Ramos (cell line): Measurements from ENCODE around the gene CDH10.

Source experiments
- in situ Hi-C: fragments of 300-500 bp; cut with MboI; formaldehyde crosslinking; loops from one replicate; pipeline ENCODE4 v1.14.3; 2022; ENCODE audit warnings: low sequenced_read_pairs; ENCODE audit not compliant: unreplicated experiment

Gene CDH10

DNA sequence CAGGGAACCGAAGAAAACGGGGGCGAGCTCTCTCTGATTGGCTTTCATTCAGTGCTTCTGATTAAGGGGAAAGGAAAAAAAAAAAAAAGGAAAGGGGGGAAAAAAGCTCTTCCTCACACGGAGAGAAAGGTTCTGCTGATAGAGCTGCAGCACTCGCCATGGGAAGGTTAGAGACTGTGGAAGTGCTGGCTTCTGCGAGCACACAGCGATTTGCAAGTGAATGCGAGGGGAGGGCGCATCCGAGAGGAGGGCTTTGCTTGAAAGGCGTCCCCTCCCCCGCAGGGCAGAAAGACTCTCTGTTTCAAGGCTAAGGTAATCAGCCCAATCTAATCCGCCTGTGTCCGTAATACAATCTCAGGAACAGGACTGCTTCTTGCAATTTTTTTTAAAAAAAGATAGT, at the start of gene CDH10:
Gene CDH10 (minus strand): TSS at position 218 of the 400 bp plus-strand sequence. CDS start 51,488 bp downstream, outside the sequence.
- in situ Hi-C loops, result no loop called here

- in situ Hi-C loops, result no loop called here
Measured at GRCh38 chr5:24693609-24694008, 48.8 kb upstream of the CDH10 start.

DNA sequence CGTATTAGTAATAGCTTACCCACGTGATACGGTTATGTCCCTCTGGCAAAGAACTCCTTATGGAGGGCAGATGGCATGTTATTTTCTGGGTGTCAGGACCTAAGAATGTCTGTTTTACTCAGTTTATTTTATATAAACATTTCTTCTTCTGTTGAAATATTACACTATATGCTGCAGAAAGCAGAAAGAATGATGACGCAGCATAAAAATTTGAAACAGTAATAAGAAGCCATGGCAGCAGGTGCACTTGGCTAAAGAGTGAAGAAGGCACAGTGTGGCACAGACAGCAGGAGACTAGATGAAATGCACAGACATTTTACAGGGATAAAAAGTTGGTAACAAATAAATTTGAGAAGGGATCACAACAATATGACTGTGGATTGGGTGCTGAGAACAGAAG, 46.3 kb upstream of the CDH10 start:
- in situ Hi-C loops, result no loop called here

DNA sequence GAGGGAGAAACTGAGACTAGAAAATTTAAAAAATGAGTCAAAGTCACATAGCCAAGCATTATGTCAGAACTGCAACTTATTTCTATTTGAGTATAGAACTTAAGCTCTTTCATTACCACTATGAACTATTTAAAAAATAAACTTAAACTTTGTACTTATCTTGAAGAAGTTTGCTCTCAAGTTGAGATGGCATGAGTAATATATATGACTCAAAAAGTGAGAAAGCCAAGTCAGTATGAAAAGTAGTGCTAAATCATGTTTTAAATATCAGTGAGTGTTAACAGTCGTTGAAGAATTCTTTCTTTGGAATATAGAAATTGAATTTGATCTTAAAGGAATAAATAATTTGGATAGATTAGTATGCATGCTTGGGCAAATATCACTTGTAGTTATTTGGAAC, 36.3 kb upstream of the CDH10 start:
- in situ Hi-C loops, result no loop called here

DNA sequence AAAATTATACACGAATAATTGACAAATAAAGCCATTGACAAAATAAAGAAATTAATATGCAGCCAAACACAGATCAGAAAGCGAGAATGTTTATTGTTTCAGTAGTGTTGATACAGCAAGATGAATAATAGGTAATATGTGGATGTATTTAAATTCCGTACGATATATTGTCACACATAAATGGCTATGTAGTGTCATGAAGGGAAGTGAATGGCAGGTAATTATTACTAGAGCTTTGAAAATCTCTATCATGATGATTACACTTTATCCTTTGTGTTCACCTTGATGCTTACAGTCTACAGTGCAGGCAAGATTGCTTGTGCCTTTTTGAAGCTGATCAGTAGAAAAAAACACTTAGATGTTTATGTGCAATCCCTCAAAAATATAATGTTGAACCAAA, 23.3 kb upstream of the CDH10 start:
- in situ Hi-C loops, result no loop called here

GRCh38 chr5:24649531-24649930, 4.8 kb upstream of the CDH10 start:
- in situ Hi-C loops, result no loop called here

GRCh38 chr5:24646915-24647314, 2.1 kb upstream of the CDH10 start:
- in situ Hi-C loops, result no loop called here

- in situ Hi-C loops, result no loop called here
Measured at GRCh38 chr5:24645483-24645882, 705 bp upstream of the CDH10 start.

DNA sequence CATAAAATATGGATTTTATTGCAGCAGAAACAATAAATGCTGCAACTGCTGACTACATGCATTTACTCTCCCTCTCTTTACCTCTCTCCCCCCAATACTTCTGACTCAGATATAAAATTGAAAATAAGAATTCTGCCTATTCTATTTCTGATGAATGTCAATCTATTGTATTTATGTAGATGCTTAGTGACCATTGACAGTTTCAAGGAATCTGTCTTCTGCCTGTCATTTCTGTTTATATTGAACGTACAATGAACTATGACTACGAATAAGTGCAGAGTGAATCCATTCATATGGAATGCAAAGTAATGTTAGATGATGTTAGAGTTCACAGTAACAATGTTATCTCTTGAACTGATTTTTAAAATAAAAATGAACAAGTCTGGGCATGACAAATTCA, 898 bp downstream of the CDH10 start:
- in situ Hi-C loops, result no loop called here

DNA sequence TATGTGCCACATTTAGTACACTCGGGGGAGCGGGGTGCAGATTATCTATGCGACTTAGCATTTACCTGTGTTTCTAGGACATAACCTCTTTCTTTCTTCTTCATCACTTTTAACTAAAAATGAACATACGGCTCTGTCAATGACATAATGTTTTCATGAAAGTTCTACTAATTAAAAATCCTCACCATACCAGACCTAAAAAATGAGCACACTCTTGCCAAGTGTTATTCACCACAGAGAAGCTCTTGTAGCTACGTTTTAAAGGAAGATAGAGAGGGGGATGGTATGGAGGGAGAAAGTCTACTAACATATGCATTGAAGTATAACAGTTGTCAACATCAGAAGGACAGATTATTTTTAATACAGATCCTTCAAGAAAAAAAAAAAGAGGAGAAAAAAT, 1.6 kb downstream of the CDH10 start:
- in situ Hi-C loops, result no loop called here

GRCh38 chr5:24642022-24642421, 2.8 kb downstream of the CDH10 start:
- in situ Hi-C loops, result no loop called here

- in situ Hi-C loops, result no loop called here
Measured at GRCh38 chr5:24635209-24635608, 9.6 kb downstream of the CDH10 start.

GRCh38 chr5:24633715-24634325, 11.0 kb downstream of the CDH10 start:
- in situ Hi-C loops, result no loop called here

DNA sequence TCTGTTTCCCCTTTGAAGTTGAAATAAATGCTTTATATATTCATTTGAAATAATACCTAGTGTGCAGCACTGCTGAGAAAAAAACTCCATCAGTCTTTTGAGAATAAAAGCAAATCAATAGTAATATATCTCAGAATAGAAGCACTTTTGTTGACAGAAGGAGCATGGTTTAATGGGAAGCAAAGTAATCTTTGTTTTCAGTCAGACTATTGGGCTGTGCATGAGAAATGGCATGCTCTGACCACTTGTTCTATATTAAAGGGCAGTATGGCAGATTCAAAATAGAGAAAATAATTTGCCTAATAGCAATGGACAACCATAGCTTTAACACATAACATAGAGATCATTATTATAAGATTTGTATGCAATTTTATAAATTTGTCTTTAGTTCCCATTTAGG, 12.4 kb downstream of the CDH10 start:
- in situ Hi-C loops, result no loop called here

DNA sequence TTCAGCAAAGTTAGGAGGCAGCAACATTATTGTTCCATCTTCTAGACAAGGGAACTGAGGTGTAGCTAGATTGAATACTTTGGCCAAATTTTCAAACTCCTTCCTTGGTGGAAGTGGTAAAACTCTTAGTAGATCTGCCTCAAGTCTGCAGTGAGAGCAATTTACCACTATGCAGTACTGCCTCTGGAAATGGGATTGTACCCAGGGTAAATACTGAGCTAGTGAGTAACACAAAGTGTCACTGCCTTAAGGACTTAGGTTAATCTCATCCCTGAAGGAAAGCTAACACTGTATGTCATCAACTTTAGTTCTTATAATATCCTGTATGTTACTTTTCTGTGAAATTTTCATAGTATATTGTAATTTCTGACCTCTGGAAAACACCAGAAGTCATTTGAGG, 13.9 kb downstream of the CDH10 start:
- in situ Hi-C loops, result no loop called here

DNA sequence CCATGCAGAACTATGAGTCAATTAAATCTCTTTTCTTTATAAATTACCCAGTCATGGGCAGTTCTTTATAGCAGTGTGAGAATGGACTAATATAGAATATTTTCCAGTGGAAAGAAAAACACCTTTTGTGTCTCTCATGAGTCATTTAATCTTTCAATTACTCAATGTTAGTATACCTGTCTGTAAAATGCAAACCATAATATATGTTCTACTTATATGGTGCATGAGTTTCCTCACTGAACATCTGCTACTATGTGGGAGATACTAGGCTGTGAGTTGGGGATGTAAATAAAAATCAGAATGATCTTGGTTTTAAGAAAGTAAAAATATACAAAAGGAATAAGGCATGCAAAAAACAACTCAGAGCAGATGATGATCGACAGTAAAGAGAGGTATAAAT, 15.0 kb downstream of the CDH10 start:
- in situ Hi-C loops, result no loop called here

DNA sequence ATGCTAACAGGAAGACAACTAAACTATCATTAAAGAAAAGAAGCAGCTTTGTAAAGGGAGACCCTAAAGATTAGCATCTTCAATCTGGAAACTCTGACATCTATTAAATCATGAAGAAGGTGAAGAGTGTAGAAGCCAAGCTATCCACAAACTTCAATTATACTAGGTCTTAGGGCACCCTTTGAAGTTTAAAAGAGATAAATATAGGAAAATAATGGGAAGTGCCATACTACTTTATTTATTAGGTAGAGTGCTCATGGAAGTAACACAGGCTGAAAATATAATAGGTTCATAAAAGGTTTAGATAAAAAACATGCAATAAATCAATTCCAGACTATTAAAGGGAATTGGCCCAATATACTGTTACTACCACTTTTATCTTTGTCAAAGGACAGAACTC, 19.9 kb downstream of the CDH10 start:
- in situ Hi-C loops, result no loop called here

DNA sequence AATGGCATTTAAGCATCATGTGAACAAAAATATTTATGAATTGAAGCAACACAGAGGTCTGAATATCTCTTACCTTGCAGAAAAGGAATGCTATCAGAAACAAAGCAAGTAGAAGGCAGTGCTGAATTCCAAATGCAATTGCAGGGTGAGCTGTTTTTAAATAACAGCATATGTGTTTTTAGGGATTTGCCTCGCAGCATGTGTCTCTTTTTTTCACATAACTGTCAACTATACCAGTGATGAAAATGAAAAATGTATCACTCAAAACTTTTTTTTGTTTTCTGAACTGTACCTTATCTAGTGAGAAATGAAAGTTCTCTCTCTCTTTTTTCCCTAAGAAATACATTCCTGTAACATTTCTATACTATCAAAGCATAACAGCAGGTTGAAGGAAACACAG, 21.2 kb downstream of the CDH10 start:
- in situ Hi-C loops, result no loop called here

DNA sequence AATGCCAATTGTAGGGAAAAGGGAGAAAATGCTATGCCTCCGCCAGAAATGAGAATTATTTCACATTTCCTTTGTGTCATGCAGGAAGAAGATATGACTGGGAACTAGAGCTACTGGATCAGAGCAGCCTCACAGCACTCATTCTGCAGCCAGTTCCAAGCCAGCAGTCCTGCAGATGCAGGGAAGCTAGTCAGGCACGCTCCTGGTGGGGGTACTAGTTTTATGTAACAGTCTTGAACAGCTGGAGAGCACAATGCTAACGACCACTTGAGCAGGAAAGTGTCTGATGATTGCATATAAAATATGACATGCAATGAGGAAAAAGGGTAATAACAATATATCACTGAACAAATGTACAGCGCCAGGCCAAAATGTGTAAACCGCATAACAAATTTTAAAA, 21.7 kb downstream of the CDH10 start:
- in situ Hi-C loops, result no loop called here

DNA sequence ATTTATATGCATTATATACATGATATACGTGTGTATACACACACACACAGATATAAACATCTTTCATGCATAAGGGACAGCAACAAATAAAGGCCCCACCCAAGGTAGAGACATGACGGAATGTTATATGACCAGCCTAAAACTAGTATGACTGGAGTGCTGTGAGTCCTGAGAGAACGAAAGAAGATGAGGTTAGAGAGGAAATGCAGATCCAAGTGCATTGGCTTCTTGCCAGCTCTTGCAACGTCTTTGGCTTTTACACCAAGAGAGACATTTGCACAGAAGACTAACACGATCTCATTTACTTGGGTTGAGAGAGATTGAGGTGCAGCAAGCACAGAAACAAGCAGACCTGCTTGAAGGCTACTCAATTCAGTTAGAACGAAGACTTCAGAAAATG, 23.0 kb downstream of the CDH10 start:
- in situ Hi-C loops, result no loop called here

- in situ Hi-C loops, result no loop called here
Measured at GRCh38 chr5:24616566-24616965, 28.2 kb downstream of the CDH10 start.

- in situ Hi-C loops, result no loop called here
Measured at GRCh38 chr5:24615159-24615558, 29.6 kb downstream of the CDH10 start.

GRCh38 chr5:24609706-24610105, 35.1 kb downstream of the CDH10 start:
- in situ Hi-C loops, result no loop called here
